NCI-H748 treated with DMSO at 0.1 percent for 48 hours (cell line): ENCODE measurements around the gene PROK2.

Experiments
- DNase-seq: peaks from one replicate; lab custom pipeline; 2025; lab: John Stamatoyannopoulos, UW

The PROK2 gene

DNA sequence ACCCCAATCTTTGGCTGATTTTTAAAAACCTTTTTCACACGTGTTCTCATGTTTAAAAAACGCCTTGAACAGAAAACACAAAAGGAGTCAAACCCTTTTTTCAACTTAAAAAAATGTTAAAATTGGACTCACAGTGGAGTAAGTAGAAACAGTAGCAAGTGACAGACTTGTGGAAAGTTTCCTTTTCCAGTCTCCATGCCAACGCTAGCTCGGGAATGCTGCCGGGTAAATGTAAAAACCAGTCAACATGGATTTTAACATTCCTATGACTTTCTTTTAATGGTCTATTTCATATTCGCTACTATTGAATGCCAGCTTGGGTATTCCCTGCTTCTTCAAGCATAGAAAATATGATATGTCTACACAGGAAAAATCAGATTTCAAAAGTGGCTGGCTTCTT lies 1.6 kb upstream of the PROK2 start:
- DNase-seq, result no peak

DNA sequence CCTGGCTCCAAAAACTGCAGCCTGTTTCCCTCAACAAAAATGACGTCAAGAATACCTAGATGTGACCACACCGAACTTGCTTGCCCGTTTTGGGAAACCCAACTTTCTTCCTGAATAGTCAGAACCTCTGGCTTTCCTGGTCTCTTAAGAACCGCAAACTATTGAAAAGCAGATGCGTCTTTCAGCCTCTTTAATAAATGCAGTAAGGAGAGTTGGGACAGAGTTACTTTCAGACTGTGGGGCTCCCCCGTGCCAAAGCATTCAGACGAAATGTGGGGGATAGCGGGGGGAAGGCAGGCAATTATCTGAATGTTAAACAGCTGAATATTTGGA lies 1.2 kb upstream of the PROK2 start:
- DNase-seq, result no peak

DNA sequence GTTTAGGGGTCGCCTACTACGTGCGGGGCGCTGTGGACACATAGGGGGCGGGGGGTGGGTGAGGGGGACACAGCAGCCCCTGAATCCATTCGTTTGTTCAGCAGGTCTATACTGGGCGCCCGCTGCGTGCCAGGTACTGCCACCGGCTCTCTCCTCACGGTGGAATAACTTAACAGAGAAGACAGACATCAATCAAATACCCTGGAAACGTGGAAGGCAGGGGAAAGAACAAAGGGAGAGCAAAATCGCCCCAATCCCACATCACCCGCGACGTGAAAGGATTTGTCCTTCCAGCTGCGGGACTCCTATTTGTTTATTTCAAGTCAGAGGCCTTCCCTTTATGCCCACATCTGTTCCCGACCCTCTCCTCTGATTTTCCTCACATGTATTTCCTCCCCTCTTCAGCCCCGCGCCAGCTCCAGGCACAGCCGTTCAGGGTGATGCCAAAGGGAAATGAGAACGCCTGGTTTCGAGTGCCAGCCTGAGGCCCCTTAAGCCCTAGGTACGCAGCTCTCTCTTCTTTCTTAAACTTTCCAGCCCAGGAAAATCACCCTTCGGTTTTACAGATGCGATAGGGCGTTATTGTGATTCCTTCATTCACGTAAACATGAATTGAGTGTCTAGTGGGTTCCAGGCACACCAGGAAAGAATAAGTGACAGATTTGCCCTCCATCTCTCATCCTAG lies 726 bp upstream of the PROK2 start:
- no peak for DNase-seq

DNA sequence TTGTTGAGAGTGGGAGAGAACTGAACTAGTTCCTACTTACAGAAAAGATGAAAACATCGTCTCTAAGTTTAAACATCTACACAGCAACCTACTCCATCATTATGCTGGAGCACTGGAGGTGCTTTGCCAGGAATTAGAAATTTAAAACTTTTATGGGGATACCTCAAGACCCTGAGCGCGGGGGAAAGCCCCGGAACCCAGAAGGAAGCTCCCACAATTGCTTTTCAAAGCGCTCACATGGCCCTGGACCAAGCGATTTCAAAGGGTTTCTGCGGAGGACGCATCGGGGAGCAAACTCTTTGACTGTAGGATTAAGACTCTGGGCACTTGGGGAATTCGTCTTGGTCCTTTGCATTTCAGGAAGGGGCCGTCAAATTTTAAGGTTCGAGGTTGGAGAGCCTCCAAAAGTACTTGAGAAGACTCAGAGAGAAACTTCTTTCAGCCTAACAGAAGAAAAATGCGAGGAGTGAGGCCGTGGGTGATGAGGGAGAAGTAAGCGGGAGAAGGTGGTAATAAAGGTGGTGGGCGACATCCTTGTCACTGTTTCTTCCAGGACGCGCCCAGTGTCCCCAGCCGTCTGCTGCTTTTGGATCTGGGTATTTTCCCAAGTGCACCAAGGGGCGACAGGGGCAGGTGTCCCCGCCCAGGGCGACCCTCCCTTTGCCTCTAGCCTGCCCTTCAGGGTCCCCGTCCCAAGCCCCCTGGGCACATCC lies 591 bp downstream of the PROK2 start:
- DNase-seq, result no peak

DNA sequence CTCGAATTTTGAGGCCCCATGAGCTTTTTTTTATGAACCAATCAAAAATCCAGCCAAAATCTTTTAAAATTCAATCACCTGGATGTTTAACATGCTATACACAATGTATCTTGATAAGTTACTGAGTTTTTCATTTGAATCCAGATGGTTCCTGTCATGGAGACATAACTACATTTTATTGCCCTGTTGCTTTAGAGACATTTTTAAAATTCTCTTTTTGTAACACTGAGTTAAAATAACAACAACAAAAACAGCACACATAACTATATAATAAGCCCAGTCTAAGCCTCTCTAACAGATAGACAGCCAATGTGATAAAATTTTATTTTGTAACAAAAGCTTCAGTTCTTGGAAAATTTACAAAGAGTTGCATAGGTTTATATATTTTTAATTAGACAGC lies 1.8 kb downstream of the PROK2 start:
- DNase-seq, result no peak

DNA sequence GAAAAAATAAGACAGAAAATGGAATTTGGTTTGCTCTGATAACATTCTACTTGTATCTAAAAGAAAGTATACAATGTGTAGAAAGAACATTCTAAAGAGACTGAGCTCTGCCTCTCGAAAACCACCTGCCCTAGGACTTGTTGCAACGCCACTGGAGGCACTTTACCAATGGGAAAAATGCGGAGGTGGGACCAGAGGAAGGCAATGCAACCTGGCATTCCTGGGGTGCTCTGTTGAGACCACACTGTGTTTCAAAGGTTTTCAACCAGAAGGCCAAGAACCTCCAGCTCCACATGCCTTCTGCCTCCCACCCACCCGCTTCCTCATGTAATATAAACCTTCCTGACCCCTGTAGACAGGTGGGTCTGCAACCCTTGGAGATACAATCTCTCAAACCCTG lies 4.5 kb downstream of the PROK2 start:
- no peak for DNase-seq

DNA sequence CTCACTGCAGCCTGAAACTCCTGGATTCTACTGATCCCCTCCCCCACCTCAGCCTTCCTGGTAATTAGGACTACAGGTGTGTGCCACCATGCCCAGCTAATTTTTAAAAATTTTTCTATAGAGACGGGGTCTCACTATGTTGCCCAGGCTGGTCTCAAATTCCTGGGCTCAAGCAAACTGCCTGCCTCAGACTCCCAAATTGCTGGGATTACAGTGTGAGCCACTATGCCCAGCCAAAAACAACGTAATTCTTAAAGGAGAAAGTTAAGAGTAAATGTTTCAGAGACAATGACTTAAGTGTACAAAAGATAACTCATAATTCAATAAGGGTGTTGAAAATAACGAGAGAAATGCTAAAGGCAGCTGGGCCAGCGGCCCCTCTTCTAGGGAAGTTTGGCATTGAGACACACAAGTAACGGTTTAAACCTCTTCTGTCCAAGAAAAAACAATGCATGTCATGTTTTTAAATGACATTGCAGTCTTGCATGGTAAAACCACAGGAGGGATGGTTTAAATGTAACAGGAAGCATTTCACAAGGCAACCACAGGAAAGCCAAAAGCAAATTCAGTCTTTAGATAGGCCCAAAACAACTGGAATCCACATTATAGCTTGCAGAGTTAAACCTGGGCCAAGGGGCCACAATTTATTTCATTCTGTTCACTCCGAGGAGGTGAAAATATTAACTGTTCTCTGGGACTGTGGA lies 5.1 kb downstream of the PROK2 start:
- DNase-seq, result no peak

DNA sequence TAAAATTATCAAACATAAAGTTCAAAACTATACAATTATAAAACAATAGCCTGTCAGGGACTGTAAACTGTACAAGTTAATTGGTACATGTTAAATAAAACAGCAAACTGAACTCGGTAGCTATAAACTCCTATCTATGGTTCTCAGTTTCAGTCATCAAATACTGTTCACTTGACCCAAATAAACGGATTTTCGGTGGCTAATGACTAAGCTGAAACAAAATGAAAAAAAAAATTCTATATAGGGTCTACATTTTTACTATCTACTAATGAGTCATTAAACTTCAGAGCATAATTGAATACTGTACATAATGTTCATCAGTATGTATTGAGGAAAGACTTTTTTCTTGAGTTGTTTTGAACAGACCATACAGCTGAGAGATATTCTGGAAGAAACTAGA lies 6.6 kb downstream of the PROK2 start:
- no peak for DNase-seq

DNA sequence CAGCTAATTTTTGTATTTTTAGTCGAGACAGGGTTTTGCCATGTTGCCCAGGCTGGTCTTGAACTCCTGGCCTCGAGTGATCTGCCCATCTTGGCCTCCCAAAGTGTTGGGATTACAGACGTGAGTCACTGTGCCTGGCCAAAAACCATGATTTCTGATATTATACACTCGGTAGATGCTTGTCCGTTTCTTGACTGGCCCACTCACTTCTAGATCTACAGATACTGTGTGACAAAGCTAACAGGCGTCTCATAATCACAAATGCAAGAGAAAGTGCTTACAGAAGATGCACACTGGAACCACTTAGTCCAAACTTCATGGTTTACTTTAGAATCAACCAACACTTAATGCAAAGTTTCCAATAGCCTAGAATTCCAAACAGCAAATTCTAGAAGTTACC lies 8.4 kb downstream of the PROK2 start:
- DNase-seq, result no peak

DNA sequence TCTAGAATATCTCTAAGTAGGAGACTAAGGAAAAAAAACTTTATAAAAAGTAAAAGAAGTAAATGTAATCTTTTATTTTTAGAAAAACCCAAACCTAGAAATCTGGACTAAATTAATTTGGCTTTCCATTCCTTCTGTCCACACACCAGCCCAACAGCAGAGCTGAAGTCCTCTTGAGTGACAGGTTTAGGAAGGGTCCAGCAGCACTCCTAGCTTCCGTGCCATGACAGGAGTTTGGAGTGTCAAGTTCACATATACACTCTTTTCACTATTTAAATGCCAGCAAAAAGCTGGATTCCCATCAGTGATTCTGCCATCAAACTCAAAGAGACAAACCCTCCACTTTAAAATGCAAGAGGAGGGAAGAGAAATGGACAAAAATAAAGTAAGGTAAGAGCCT lies 13.1 kb downstream of the PROK2 start:
- no peak for DNase-seq

DNA sequence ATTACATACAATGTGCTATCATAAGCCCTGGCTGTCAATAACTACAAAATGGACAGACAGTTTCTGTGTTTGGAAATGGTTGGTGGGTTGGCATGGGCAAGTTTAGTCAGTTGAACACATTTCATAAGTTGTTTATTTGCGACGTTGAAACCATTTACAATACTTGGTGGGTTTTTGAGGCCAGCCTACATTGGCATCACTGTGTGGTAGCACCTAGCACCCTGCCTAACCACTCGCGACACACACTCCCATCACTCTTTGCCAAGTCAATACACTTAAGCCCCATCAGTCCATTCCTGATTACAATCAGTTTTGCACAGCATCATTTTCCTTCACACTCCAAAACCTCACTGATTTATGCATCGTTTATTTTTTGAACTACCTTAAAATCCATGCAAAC lies 13.8 kb downstream of the PROK2 start:
- DNase-seq, result no peak

DNA sequence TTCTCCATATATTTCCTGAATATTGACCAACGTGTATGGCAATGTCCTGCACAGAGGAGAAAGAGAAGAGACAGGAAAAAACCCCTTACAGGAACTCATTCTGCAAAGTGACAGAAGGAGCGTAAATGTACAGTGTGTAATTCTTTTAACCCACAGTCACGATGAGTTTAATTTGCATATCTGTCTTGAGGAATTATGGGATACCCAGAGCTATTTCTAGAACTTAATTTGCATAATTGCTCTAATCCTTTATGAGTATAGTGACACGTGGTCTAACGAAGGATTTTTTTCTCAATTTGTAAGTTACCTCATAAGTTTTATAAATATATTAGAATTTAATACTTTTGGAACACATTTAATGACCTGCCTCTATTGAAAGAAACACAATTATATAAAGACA lies 21.5 kb downstream of the PROK2 start:
- no peak for DNase-seq

DNA sequence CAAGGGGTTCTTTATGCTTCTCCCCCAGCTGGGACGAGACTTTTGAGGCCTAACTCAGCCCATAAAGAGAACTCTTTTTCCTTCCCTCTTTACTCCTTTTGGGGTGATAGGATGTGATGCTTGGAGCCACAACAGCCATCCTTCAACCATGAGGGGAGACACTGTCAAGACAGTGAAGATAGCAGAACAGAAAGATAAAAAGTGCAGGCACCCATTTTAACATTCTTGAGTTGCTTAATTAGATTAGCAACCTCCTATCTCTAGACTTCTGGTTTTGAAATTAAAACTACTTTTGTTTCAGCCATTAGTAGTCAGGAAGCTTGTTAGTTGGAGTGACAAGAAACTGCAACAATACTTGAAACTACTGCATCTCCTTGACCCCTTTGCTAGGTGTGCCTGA lies 24.8 kb downstream of the PROK2 start:
- no peak for DNase-seq

DNA sequence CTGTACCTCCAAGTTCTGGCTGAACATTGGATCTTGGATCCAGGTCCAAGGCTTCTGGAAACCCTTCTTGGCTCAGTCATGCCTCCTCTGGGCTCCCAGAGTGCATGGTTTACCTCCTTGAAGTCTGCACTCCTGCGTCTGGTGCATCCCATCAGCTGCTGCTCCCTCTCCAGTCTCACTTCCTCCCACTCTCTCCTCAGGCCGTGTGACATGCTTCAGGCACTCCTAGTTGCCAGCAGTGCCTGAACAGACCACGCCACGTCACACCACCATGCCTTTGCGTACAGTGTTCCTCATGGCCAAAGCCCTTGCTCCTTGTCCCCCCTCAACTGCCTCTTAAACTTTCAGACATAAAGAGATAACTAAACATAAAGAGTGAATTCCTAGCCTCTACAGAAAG lies 25.5 kb downstream of the PROK2 start:
- no peak for DNase-seq

DNA sequence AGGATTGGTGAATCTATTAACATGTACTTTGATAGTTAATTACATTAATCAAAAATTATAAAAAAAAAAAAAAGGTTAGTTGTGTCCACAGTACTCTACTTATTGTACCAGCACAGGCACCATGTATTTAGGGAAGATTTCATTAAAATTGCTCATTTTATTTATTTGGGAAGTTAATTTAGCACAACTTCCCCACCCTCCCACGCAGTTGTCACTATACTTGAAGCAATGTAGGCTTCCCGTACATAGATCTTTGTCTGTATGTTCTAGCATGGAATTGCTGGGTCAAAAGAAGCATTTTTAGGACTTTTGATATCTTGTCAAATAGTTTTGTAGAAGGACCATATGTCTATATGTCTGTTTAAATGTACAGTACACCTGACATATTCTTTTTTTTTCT lies 26.9 kb downstream of the PROK2 start:
- DNase-seq, result no peak

DNA sequence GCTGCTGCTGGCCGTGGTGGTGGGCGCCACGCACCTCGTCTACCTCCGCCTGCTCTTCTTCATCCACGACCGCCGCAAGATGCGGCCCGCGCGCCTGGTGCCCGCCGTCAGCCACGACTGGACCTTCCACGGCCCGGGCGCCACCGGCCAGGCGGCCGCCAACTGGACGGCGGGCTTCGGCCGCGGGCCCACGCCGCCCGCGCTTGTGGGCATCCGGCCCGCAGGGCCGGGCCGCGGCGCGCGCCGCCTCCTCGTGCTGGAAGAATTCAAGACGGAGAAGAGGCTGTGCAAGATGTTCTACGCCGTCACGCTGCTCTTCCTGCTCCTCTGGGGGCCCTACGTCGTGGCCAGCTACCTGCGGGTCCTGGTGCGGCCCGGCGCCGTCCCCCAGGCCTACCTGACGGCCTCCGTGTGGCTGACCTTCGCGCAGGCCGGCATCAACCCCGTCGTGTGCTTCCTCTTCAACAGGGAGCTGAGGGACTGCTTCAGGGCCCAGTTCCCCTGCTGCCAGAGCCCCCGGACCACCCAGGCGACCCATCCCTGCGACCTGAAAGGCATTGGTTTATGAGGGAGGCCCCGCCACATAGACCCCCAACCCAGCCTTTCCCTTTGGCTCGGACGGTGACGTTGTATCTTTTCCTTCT lies 30.2 kb downstream of the PROK2 start:
- no peak for DNase-seq

DNA sequence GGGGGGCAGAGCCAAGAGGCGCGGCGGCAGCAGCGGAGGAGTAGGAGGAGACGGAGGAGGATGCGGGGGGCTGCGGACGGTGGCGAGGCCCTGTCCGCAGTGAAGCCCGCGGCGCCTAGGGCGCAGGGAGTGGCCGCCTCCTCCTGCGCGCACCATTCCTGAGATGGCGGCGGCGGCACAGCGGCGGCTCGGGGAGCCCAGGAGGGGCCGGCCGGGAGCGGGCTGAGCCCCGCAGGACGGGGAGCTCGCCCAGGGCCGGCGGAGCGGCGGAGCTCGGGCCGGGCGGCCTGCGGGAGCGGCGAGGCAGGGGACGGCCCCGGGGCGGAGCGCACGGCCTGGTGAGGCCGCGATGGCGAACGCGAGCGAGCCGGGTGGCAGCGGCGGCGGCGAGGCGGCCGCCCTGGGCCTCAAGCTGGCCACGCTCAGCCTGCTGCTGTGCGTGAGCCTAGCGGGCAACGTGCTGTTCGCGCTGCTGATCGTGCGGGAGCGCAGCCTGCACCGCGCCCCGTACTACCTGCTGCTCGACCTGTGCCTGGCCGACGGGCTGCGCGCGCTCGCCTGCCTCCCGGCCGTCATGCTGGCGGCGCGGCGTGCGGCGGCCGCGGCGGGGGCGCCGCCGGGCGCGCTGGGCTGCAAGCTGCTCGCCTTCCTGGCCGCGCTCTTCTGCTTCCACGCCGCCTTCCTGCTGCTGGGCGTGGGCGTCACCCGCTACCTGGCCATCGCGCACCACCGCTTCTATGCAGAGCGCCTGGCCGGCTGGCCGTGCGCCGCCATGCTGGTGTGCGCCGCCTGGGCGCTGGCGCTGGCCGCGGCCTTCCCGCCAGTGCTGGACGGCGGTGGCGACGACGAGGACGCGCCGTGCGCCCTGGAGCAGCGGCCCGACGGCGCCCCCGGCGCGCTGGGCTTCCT lies 31.0 kb downstream of the PROK2 start, which contains the start of gene GPR27:
Gene GPR27 (plus strand): TSS at position 155 of the 909 bp plus-strand sequence. CDS start 195 bp downstream, at position 350.
- DNase-seq, result no peak

DNA sequence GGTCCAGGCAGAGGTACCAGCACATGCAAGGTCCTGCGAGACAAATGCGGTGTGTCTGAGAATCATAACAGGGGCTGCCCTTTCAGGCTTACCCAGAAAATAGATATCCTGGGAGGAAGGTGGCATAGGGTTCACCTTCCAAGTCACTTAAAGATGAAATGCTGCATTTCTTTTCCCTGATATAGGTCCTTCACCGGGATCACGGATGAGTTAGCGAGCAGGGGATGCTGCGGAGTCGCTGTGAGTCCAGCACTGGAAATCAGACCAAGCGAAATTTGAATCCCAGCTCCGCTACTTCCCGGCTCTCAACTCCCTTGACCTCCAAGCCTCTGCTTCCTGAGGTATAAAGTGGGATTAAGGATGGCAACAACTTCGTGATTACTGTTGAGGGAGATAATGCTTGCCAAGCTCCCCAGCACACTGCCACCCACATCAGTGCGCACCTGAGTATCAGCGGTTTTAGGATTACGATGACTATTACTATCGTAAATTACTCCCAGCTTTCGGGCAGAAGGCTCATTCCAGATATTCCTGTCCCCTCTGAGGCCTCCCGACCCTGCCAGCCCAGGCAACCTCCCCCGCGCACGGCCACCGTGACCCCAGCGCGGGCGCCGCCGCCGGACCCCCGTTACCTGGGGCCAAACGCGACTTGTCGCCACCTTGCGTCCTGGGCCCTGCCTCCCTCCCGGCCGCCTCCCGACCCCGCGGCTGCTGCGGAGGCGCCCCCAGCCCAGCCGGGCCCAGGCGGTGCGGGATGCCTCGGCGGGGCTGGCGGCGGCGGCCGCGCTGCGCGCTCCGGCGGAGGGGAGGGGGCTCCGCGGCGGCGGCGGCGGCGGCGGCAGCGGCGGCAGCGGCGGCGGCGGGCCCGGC lies 31.9 kb downstream of the PROK2 start:
- no peak for DNase-seq

DNA sequence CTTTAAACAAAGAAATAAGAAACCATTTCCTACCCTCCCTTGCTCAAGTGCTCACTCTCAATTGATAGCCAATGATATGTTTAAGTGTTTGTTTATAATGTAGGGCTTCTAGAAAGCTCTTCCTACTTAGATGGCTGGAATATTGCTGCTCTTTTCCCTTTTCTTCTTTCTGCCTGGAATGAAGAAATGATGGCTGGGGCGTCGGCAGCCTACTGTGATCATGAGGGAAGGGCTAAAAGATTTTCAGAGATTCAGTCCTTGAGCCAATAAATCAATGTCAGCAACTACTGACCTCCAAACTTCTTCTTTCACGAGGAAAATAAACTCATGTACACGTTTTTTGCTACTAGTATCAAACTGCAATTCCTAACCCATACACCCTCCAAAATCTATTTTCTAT lies 33.3 kb downstream of the PROK2 start:
- DNase-seq, result no peak

DNA sequence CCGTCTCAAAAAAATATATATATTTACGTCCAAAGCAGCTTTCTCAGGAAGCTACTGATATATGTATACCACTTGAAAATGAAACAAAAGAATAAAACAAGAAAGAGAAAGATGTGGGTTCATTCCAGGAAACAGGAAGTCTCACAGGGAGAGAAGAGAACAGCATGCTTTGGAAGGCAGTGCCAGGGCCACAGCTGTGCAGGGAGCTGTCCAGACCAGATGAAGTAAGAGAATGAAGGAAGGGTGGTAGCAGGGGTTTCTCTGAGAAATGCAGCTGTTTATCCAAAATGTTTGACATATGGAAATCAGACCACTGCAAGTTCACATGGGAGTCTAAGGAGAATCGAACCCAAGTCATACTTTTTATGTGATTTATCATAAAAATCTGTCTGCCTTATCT lies 40.2 kb downstream of the PROK2 start:
- DNase-seq, result no peak

DNA sequence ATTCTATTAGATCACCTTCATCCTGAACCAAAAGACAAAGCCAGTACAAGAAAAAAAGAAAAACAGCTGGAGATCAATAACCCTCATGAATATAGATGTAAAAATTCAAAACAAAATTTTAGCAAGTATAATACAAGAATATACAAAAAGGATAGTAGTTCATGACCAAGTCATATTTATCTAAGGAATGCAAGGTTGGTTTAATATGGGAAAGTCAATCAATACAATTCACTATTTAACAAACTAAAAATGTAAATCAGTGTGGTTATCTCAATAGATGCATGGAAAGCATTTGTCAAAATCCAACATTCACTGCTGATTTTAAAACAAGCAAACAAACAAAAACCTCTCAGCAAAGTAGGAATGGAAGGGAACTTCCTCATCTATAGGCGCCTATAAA lies 42.3 kb downstream of the PROK2 start:
- no peak for DNase-seq
